ENCODE measurements around the gene TMEM132D.

Gene TMEM132D

DNA sequence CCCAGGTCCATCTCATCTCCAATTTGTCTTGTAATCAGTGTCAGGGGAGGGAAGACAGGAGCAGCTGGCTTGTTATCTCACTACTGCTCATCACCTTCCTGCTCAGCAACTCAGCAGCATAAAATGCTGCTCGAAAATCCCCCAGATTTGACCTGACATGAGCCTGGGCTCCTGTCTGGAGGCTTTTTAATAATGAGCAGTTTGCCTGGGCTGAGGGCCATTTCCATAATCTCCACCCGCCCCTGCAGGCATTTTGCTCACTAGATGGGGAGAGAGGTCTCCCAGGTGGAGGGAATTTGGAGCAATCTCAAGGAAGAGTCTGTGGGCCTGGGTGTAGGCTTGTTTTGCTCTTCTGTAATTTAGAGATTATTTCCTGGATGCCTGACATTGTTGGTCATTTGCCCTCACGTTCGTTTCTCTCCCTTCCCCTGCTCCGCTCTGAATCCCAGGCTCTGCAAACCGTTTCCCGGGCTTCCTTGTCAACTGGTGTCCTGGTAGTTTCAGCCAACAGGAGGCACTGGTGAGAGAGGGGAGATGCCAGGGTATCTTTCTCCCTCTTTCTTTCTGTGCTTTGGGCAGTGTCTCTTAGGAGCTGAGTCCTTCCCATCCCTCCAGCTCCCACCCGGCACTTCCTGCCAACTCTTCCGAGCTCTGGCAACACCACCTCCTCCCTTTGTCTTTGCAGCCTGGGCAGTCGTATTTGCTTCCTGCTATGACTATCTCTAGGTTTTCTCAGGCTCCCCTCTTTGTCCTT lies 751.3 kb downstream of the TMEM132D start:
- DNase-seq: no peak

DNA sequence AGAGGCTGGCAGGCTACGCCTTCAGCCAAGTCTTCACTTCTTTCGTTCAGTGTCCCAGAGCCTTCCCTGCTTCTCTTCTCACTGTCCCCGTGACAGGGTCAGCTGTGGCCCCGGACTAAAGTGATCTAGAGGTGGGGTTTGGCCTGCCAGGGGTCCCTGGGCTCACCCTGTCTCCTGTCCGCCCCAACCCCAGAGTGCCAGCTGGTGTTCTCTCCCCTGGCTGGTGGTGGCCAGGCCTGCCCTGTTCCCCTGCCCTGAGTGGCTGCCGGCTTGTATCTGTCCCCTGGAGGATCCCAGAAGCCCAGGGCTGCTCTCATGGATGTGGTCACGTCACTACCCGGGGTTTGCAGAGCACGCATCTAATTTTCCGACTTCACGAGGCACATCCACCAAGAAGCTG lies 753.1 kb downstream of the TMEM132D start:
- DNase-seq: no peak

DNA sequence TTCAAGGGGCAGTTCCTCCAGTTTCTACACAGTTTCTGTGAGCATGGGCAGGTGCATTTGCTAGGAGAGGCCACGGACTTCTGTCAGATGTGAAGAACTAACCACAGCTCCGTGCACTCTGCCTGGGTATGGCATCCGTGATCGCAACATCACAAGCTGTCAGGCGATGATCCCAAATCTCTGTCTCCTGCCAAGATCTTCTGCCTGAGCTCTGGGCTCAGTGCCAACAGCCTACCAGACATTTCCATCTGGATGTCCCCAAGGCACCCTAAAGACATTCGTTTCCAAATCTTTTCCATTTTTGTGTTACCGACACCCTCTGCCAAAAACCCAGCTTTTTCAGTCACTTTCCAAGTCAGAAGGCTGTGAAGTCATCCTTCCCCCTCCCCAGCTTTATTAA lies 758.4 kb downstream of the TMEM132D start:
- DNase-seq: no peak

GRCh38 chr12:129138776-129139175 lies 765.0 kb downstream of the TMEM132D start:
- no peak for DNase-seq

GRCh38 chr12:129136694-129137325 lies 767.0 kb downstream of the TMEM132D start:
- DNase-seq: no peak

DNA sequence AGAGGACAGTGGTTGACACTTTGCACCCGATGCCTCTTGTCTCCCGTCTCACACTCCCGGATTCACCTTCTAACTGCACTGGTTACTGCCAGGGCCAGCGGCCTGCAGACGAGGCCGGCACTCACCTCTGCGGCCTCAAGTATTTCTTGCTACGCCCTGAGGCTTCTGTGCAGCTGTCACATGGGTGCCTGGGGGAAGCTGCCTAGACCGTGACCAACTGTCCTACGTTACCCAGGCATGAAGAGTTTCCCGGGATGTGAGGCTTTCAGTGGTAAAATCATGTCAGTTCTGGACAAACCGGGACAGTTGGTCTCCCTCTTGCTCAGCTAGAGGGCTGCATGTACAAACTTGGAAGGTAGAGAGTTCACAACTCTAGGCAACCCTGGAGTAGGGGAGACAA lies 776.1 kb downstream of the TMEM132D start:
- DNase-seq: no peak

DNA sequence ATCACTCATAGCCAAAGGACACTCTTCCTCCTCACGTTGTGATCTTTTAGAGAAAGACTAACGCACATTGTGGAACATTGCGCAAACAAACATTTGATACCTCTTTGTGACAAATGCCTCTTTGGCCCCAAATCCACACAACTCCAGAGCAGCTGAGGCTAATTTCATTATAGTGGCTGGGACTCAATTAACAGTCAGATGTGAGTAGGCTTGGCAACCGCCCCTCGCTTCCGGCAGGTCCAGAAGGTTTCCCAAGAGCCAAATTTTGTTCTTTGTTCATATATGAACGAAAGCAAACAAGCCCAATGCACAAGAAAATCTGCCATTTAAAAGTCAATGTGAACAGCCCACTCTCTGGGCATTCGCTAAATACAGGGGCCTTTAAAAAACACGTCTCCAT lies 776.6 kb downstream of the TMEM132D start:
- no peak for DNase-seq

- no peak for DNase-seq
These were observed 784.3 kb downstream of the TMEM132D start for GRCh38 chr12:129119537-129119936.

- no peak for DNase-seq
These were observed 788.3 kb downstream of the TMEM132D start for GRCh38 chr12:129115558-129115957.

DNA sequence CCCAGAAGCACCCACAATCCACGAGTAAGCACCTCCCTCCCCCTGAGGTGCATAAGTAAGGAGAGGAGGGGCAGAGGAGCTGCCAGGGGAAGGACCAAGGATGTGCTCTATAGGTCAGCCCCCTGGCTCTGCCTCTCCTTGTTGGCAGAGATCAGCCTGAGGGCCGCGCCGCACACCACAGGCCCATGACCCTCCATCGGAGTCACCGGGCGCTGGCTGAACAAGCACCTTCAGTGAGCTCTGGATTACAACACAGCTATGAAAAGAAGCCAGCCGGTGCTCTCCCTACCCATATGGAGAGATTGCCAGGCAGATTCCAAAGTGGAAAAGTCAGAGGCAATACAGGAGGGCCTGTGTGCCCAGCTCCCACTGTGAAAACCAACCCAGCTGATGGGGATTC lies 793.2 kb downstream of the TMEM132D start:
- DNase-seq: no peak

- DNase-seq: no peak
These were observed 794.4 kb downstream of the TMEM132D start for GRCh38 chr12:129109174-129110001.

GRCh38 chr12:129106772-129107171 lies 797.1 kb downstream of the TMEM132D start:
- no peak for DNase-seq

DNA sequence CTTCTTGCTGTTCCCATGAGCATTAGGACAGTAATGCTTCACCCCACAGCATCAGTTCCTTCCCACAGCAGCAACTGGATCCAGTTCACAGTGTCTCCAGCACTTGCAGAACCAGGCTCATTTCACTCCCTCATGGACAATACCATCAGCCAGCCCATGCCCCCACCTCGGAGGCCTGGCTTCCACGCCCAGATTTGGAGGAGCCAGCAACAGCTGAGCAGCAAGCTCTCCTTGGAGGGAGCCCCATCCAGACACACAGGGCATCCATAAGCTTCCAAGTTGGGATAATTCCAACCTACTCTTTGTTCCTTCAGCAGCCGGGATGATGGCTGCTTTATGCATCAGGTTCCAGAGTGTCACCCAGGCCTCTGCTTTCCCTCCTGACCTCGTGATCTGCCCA lies 800.6 kb downstream of the TMEM132D start:
- DNase-seq: no peak

DNA sequence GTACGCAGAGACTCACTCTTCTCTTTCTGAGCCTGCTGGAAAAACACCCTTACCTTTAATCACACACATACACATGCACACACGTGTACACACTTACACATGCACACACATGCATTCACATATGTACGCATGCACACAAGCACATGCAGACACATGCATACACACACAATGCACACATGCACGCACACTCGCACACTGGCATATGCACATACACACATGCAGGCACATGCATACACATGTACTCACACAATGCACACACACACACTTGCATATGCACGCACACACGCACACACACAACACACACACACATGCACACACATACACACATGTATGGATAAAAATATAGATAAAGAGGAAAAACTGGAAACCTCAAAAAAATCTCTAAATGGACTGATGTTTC lies 801.6 kb downstream of the TMEM132D start:
- no peak for DNase-seq

GRCh38 chr12:129101816-129102215 lies 802.0 kb downstream of the TMEM132D start:
- DNase-seq: no peak

DNA sequence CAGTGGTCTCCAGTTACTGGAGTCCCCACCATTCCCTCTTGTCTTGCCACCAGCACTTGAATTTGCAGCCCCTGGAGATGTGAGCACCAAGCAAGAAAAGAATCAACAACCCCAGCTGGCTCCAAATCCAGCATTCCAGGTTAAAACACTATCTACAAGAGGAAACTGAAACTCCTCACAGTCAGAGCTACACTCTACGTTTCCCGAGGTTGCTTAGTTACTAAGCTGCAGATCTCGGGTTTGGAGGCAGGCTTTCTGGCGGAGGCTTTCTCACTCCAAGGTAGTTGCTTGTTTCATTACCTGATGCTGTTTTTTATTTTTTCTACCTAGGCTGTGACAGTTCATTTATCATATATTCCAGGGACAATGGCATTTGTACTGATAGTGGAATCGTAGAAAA lies 802.4 kb downstream of the TMEM132D start:
- no peak for DNase-seq

DNA sequence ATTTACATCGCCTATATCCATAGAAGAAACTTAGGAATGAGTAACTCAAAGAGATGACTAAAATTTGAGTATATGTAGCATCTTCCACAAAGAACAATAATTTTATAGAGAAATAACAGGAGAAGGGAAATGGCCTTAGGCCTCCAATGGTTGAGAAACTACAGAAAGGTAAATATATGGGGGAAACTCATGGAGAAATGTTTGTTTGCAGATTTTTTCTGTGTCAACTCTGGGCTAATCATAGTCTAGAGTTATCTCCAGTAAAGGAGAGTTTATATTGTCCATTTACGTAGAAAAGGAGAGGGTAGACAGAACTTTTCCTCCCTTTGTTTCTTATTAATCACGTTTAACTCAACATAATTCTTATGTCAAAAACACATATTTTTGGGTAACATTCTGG lies 806.4 kb downstream of the TMEM132D start:
- DNase-seq: no peak

DNA sequence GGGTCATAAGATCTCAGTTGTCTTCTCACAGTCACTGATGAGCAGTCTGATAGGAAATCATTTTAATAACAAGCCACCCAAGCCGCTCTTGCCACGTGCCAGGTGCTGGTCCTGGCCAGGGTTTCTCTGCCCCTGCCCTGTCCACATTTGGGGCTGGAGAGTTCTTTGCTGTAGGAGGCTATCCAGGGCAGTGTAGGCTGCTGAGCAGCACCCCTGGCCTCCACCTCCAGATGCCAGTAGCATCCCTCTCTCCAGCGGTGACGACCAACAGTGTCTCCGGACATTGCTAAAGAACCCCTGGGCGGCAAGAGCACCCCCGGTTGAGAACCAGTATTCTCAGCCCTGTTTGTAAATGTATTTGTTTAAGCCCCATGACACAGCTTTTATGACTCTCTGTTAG lies 806.9 kb downstream of the TMEM132D start:
- DNase-seq: no peak

DNA sequence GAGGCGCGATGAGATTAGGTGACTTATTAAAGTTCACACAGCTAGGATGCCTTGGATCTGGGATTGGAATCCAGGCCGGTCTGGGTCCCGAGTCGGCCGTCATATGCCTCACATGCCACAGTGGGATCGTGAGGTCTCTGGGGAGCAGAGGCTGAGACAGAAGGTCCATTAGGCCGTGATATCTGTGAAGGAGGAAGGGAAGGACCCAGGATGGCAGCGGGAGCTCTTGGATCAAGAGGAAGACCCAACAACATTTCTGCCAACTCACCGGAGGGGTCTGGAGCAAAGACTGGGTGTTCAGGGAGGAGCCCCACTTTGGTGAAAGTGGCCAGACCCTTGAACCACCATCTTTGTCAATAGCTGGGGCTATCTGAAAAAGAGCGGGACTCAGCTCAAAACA lies 807.6 kb downstream of the TMEM132D start:
- no peak for DNase-seq

DNA sequence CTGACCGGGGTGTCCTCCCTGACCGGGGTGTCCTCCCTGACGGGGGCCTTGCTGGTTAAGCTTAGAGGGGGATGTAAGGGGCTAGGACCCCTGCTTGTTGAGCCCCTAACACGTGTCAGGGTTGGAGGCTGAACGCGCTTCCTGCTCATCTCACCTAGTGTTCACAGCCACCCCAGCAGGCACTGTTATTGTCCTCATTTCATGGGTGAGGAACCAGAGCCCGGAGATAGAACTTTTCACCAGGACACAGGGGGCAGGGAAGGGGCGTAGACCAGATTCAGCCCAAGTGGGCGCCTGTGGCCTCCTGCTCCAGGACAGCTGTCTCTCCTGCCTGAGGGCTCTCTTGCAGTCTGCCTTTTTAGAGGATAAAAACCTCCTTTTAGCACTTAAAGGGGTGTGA lies 814.2 kb downstream of the TMEM132D start:
- no peak for DNase-seq

- DNase-seq: no peak
These were observed 818.7 kb downstream of the TMEM132D start for GRCh38 chr12:129084875-129085826.

DNA sequence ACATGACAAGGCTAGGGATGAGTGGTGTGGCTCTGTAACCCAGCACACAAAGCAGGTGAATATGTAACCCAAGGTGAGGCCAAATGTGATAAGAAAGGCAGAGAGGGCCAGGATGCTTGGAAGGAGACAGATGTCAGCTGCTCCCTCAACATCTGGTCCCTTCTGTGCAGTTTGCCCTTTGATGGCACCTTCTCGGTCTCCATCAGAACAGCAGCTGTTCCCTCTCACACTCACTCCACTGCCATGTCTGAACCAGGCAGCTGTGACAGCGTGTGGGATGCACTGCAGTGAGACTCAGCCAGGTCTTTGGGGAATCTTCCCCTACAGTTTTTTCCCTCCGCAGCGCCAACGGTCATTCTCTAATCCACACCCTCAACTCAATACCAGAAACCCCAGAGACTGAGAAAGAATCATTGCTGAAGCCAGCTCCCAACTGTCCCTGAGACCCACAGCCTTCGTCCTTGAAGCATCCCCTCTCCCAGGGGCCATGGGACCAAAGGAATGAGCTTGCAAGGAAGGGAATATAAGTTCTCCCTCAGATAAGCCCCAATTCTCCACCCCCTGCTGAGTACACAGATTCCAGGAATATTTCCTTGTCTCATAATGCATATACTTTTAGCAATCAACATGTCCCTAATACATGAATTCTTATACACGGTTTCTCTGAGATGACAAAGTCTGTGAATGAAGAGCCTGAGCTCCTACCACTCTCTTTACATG lies 820.5 kb downstream of the TMEM132D start:
- no peak for DNase-seq
